Spinal cord (tissue), 10 donors: ENCODE measurements around the gene RASL11A. TPM values are rescaled to one million over a fixed set of nuclear protein-coding genes. Genes with fewer than 3 reads are reported as not detected.
"Not testable (repeated sequence)": the region's sequence is repeated elsewhere in the genome, so short reads cannot be mapped to it uniquely, and the experiment has no call there.

ENCODE experiments used
- DNase-seq, 6 donors: peaks; one replicate each; pipeline versions ENCODE4 v3.0.0 to v3.0.0-alpha.2; 2013 to 2015; ENCODE audit warnings: low spot score in 6 of 6, low read depth in 4 of 6
- H3K27ac ChIP-seq: one replicate; pipeline ENCODE4 v1.5.1; 2013; ENCODE audit warnings: low read depth, low read length, control low read depth
- H3K27me3 ChIP-seq: one replicate; pipeline ENCODE4 v1.6.1; 2013; ENCODE audit warnings: low read length; ENCODE audit not compliant: control insufficient read depth, insufficient read depth
- H3K36me3 ChIP-seq: one replicate; pipeline ENCODE4 v1.6.1; 2013; ENCODE audit warnings: low read length; ENCODE audit not compliant: control insufficient read depth, insufficient read depth
- H3K4me1 ChIP-seq: one replicate; pipeline ENCODE4 v1.6.1; 2013; ENCODE audit warnings: low read length; ENCODE audit not compliant: control insufficient read depth, insufficient read depth
- H3K4me3 ChIP-seq: one replicate; pipeline ENCODE4 v1.5.1; 2013; ENCODE audit warnings: low read depth, low read length, control low read depth
- H3K9me3 ChIP-seq: one replicate; pipeline ENCODE4 v1.6.1; 2013; ENCODE audit warnings: low read length; ENCODE audit not compliant: control insufficient read depth, insufficient read depth
- WGBS: methylation state at CpG from one replicate; pipeline ENCODE4 v1.1.5; 2013; ENCODE audit warnings: missing lambda C conversion rate; ENCODE audit not compliant: insufficient coverage; 5-methylcytosine and 5-hydroxymethylcytosine counted together
- polyA plus RNA-seq, 2 donors: library from polyadenylated mRNA; unstranded; fragments of 120-200 nt; gene quantifications; one replicate each; pipeline ENCODE4 v1.2.1, GENCODE V29; 2013; ENCODE audit not compliant: insufficient read length in 2 of 2
- small RNA-seq: library from RNA; depleted of rRNA; stranded (forward); fragments of <200 nt; gene quantifications from one replicate; pipeline ENCODE3, GENCODE V24; 2014; ENCODE audit warnings: low replicate concordance
- total RNA-seq, 2 donors: library from RNA; depleted of rRNA in 1 of 2; stranded (reverse); fragments of 120-200 nt in 1 of 2; fragments of >200 nt in 1 of 2; gene quantifications; one replicate each; pipeline versions ENCODE4 v1.2.3 to v1.2.4, GENCODE V29; 2013 to 2014
- donor health status: healthy.

The RASL11A gene
- total and polyA plus RNA-seq, 4 donors, result 6.4 to 13.6 (median 7.3) TPM

GRCh38 chr13:27322443-27322842, 51.8 kb downstream of the RASL11A start:
- 88% methylated on average over 4 of the region's 6 CpGs for WGBS
- not testable (repeated sequence) for H3K4me1 ChIP-seq, DNase-seq, H3K36me3 ChIP-seq, H3K27ac ChIP-seq, H3K27me3 ChIP-seq, H3K4me3 ChIP-seq, H3K9me3 ChIP-seq

Small RNA genes within 50 kb of the gene (small RNA-seq; reads per million reads assigned to genes)
- gene SNORA27, result not detected
- gene SNORD102, result not detected

Other genes starting within 250 kb of the RASL11A start
- gene USP12, start 99.0 kb upstream of the RASL11A start, total RNA-seq, result 10 to 100 TPM; 20.6 to 70.7 TPM
- gene USP12, start 99.0 kb upstream of the RASL11A start, polyA plus RNA-seq, result 10 to 100 TPM; 28.4 to 34.0 TPM
- 1,000 to 10,000 TPM in 1 of 2 donors, 100 to 1,000 TPM in 1; 996 to 1,968 TPM for gene RPL21, start 19.3 kb upstream of the RASL11A start, total RNA-seq
- gene RPL21, start 19.3 kb upstream of the RASL11A start, polyA plus RNA-seq, result 100 to 1,000 TPM; 431 to 433 TPM
- gene GTF3A, start 153.8 kb downstream of the RASL11A start, total RNA-seq, result 10 to 100 TPM; 77.4 to 87.4 TPM
- gene GTF3A, start 153.8 kb downstream of the RASL11A start, polyA plus RNA-seq, result 100 to 1,000 TPM; 139 to 162 TPM
- gene MTIF3, start 179.7 kb downstream of the RASL11A start, total RNA-seq, result 10 to 100 TPM; 45.7 to 70.6 TPM
- gene MTIF3, start 179.7 kb downstream of the RASL11A start, polyA plus RNA-seq, result 10 to 100 TPM; 53.6 to 60.0 TPM